GM12891 (cell line): Measurements from ENCODE around the gene P2RY8.

Experiments used
- DNase-seq: peaks from one replicate; pipeline ENCODE4 v3.0.0; 2011; ENCODE audit warnings: low spot score; ENCODE audit not compliant: insufficient read length
- FAIRE-seq: peaks from 2 replicates; lab custom pipeline; 2011; peaks lifted over from hg19 to GRCh38; lab: Jason Lieb, UNC
- PAX5 ChIP-seq: IDR thresholded peaks from 2 replicates; pipeline ENCODE4 v1.6.1; 2011; ENCODE audit warnings: low read length, moderate library complexity, mild to moderate bottlenecking; ENCODE audit not compliant: insufficient read depth, severe bottlenecking
- POLR2A ChIP-seq: IDR thresholded peaks from 2 replicates; pipeline ENCODE4 v1.6.1; 2011; ENCODE audit warnings: low read depth, low read length, control low read depth
- POLR2AphosphoS5 ChIP-seq: IDR thresholded peaks from 2 replicates; pipeline ENCODE4 v1.6.1; 2011; ENCODE audit warnings: low read depth, low read length, control low read depth
- POU2F2 ChIP-seq: IDR thresholded peaks from 2 replicates; pipeline ENCODE4 v1.6.1; 2011; ENCODE audit warnings: low read depth, mild to moderate bottlenecking, control low read depth, low read length, moderate library complexity
- SPI1 ChIP-seq: IDR thresholded peaks from 2 replicates; pipeline ENCODE4 v1.6.1; 2011; ENCODE audit warnings: low read depth, low read length, control low read depth
- TAF1 ChIP-seq: IDR thresholded peaks from 2 replicates; pipeline ENCODE4 v1.6.1; 2011; ENCODE audit warnings: low read depth, low read length, control low read depth

The P2RY8 gene

GRCh38 chrX:1519022-1519497 lies 17.9 kb downstream of the P2RY8 start:
- no peak for DNase-seq
- TF ChIP-seq POLR2AphosphoS5 (no peak), POU2F2 (no peak), PAX5 (no peak), POLR2A (no peak)
- peak; percentile 23 for FAIRE-seq

GRCh38 chrX:1518512-1518911 lies 18.5 kb downstream of the P2RY8 start:
- no peak for FAIRE-seq
- no peak for DNase-seq
- TF ChIP-seq SPI1 (no peak), POU2F2 (no peak), PAX5 (no peak), POLR2A (no peak), POLR2AphosphoS5 (no peak), TAF1 (no peak)

GRCh38 chrX:1516596-1517104 lies 20.3 kb downstream of the P2RY8 start:
- DNase-seq (no peak), FAIRE-seq (no peak)
- no peak for TF ChIP-seq PAX5
- TF ChIP-seq POLR2A, result no peak
- no peak for TF ChIP-seq POU2F2
- TF ChIP-seq SPI1, result no peak

GRCh38 chrX:1511829-1512228 lies 25.2 kb downstream of the P2RY8 start:
- no peak for TF ChIP-seq POLR2A
- FAIRE-seq (peak; percentile 43), DNase-seq (no peak)

- TF ChIP-seq POLR2A (no peak), POU2F2 (no peak), POLR2AphosphoS5 (no peak), TAF1 (no peak), SPI1 (no peak), PAX5 (no peak)
- FAIRE-seq (no peak), DNase-seq (no peak)
Measured at GRCh38 chrX:1511150-1511549, 25.8 kb downstream of the P2RY8 start.

GRCh38 chrX:1507511-1508463 lies 29.2 kb downstream of the P2RY8 start:
- DNase-seq, result no peak
- TF ChIP-seq TAF1 (peak; percentile 27; the same call in 1 of the 2 replicates), SPI1 (peak; percentile 31; the same call in 1 of the 2 replicates), PAX5 (no peak), POLR2AphosphoS5 (no peak), POLR2A (0 out of 2 replicates have a peak, but pooled peaks have one; percentile 13), POU2F2 (peak; percentile 84)
- peak; percentile 96 for FAIRE-seq

- no peak for FAIRE-seq
- no peak for TF ChIP-seq SPI1
- TF ChIP-seq POU2F2, result no peak
- no peak for TF ChIP-seq POLR2A
- TF ChIP-seq POLR2AphosphoS5, result no peak
- TF ChIP-seq PAX5, result no peak
- no peak for TF ChIP-seq TAF1
- no peak for DNase-seq
Measured at GRCh38 chrX:1506916-1507315, 30.1 kb downstream of the P2RY8 start.

GRCh38 chrX:1502853-1503252 lies 34.1 kb downstream of the P2RY8 start:
- no peak for DNase-seq
- FAIRE-seq, result peak; percentile 23

GRCh38 chrX:1502241-1502640 lies 34.7 kb downstream of the P2RY8 start:
- FAIRE-seq, result peak; percentile 95
- TF ChIP-seq POLR2AphosphoS5 (no peak), POU2F2 (peak; percentile 52; the same call in 1 of the 2 replicates), TAF1 (no peak), SPI1 (peak; percentile 80), PAX5 (no peak), POLR2A (no peak)

More at GRCh38 chrX:1502853-1503252, 34.1 kb downstream of the P2RY8 start:
- TF ChIP-seq TAF1 (no peak), POLR2A (no peak), POU2F2 (no peak), PAX5 (no peak), POLR2AphosphoS5 (no peak), SPI1 (no peak)

More at GRCh38 chrX:1502241-1502640, 34.7 kb downstream of the P2RY8 start:
- DNase-seq, result peak; percentile 37
